ENCODE data around the gene NKX2-8.

DNA sequence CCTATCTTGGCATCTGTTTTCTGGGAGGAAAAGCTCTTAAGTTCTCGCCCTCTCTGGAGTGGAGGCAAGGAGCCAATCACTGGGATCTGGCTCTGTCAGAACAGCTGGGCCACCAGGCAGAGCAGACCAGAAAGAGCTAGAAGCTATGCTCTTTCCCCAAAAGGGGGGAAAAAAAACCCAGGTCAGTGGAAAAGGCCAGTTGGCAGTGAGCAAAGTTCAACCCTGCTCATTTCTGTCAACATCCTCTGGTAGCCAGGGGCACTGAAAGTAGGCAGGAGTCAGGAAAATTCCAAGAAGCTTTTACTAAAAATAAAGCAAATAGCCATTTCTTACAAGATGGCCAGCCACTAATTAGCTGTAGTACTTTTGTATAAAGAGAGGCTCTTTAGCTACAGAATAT, 42.6 kb upstream of the NKX2-8 start:
- TF ChIP-seq CTCF (optimal IDR thresholded peaks at IDR 0.05 in 1 of 3, IDR thresholded peaks at IDR 0.05 in 1 of 3, conservative IDR thresholded peaks at IDR 0.05 in 1 of 3; ENCODE audit: extremely low read depth in 1 of 3, insufficient read depth in 2 of 3, low read length in 3 of 3) (no peak), EZH2 (IDR thresholded peaks at IDR 0.05; ENCODE audit: low read length) (no peak)

Measured in keratinocyte (primary cell).